H7 (cell line): Measurements from ENCODE around the gene LETM1. TPM values are rescaled to one million over a fixed set of nuclear protein-coding genes. Genes with fewer than 3 reads are reported as not detected.
A peak's percentile ranks its signal among the peaks of the same experiment; 100 is the strongest.

Experiments used
- DNase-seq: peaks from one replicate; pipeline ENCODE4 v3.0.0; 2012
- H3K27me3 ChIP-seq: 2 replicates; pipeline ENCODE4 v1.6.0; 2011; ENCODE audit warnings: mild to moderate bottlenecking, low read length; ENCODE audit not compliant: control insufficient read depth, insufficient read depth
- H3K36me3 ChIP-seq: replicated peaks from 2 replicates; pipeline ENCODE4 v1.5.1; 2011; ENCODE audit warnings: low read length; ENCODE audit not compliant: control insufficient read depth, insufficient read depth
- H3K4me3 ChIP-seq: 2 replicates; pipeline ENCODE4 v1.5.1; 2011; ENCODE audit warnings: low read depth, mild to moderate bottlenecking, control low read depth, low read length, moderate library complexity; ENCODE audit not compliant: insufficient read depth
- total RNA-seq: library from RNA; depleted of rRNA; stranded (reverse); fragments of >200 nt; shearing (Covaris generic); gene quantifications from 2 replicates; pipeline ENCODE4 v1.2.3, GENCODE V29; 2014

The LETM1 gene
- total RNA-seq, 1 experiment from 2014 or later: 80.5 TPM

- Histone ChIP-seq H3K4me3 (no peak overlapping the region), H3K36me3 (peaks cover 23% of the 10 kb centered on the region), H3K27me3 (no peaks in the 10 kb centered on the region)
- no peak for DNase-seq
These were observed 39.7 kb downstream of the LETM1 start for GRCh38 chr4:1815997-1816860.

- DNase-seq: no peak
- Histone ChIP-seq H3K4me3 (no peak overlapping the region), H3K27me3 (no peaks in the 10 kb centered on the region), H3K36me3 (peaks cover 23% of the 10 kb centered on the region)
These were observed 40.6 kb downstream of the LETM1 start for GRCh38 chr4:1815096-1815996.

- Histone ChIP-seq H3K4me3 (no peak overlapping the region), H3K27me3 (no peaks in the 10 kb centered on the region), H3K36me3 (peaks cover 21% of the 10 kb centered on the region)
- DNase-seq: no peak
These were observed 41.5 kb downstream of the LETM1 start for GRCh38 chr4:1814453-1814852.

GRCh38 chr4:1813915-1814314 is 42.0 kb downstream of the LETM1 start:
- H3K36me3 ChIP-seq: peaks cover 18% of the 10 kb centered on the region
- no peaks in the 10 kb centered on the region for H3K27me3 ChIP-seq
- DNase-seq: no peak
- no peak overlapping the region for H3K4me3 ChIP-seq

- Histone ChIP-seq H3K4me3 (no peak overlapping the region), H3K27me3 (no peaks in the 10 kb centered on the region), H3K36me3 (peaks cover 18% of the 10 kb centered on the region)
- no peak for DNase-seq
These were observed 42.7 kb downstream of the LETM1 start for GRCh38 chr4:1813231-1813630.

- no peak for DNase-seq
- H3K36me3 ChIP-seq: peaks cover 15% of the 10 kb centered on the region
- no peak overlapping the region for H3K4me3 ChIP-seq
- H3K27me3 ChIP-seq: no peaks in the 10 kb centered on the region
These were observed 43.2 kb downstream of the LETM1 start for GRCh38 chr4:1812720-1813119.

- H3K4me3 ChIP-seq: no peak overlapping the region
- no peaks in the 10 kb centered on the region for H3K27me3 ChIP-seq
- DNase-seq: no peak
- peaks cover 9% of the 10 kb centered on the region for H3K36me3 ChIP-seq
These were observed 45.2 kb downstream of the LETM1 start for GRCh38 chr4:1810765-1811164.

- H3K27me3 ChIP-seq: no peaks in the 10 kb centered on the region
- H3K4me3 ChIP-seq: no peak overlapping the region
- H3K36me3 ChIP-seq: peaks cover 5% of the 10 kb centered on the region
- peak; percentile 99 for DNase-seq
These were observed 46.0 kb downstream of the LETM1 start for GRCh38 chr4:1809754-1810502.

- DNase-seq: no peak
- no peaks in the 10 kb centered on the region for H3K27me3 ChIP-seq
- no peaks in the 10 kb centered on the region for H3K36me3 ChIP-seq
- no peak overlapping the region for H3K4me3 ChIP-seq
These were observed 46.9 kb downstream of the LETM1 start for GRCh38 chr4:1808851-1809753.

- Histone ChIP-seq H3K27me3 (no peaks in the 10 kb centered on the region), H3K36me3 (no peaks in the 10 kb centered on the region), H3K4me3 (no peak overlapping the region)
- DNase-seq: no peak
These were observed 47.6 kb downstream of the LETM1 start for GRCh38 chr4:1808396-1808795.

GRCh38 chr4:1807332-1807777 is 48.6 kb downstream of the LETM1 start:
- H3K36me3 ChIP-seq: no peaks in the 10 kb centered on the region

GRCh38 chr4:1806596-1807331 is 49.2 kb downstream of the LETM1 start:
- Histone ChIP-seq H3K27me3 (no peaks in the 10 kb centered on the region), H3K36me3 (no peaks in the 10 kb centered on the region), H3K4me3 (no peak overlapping the region)
- no peak for DNase-seq

More at GRCh38 chr4:1807332-1807777, 48.6 kb downstream of the LETM1 start:
- no peak overlapping the region for H3K4me3 ChIP-seq
- H3K27me3 ChIP-seq: no peaks in the 10 kb centered on the region
- DNase-seq: no peak

GRCh38 chr4:1806223-1806564 is 49.8 kb downstream of the LETM1 start:
- H3K4me3 ChIP-seq: no peak overlapping the region
- DNase-seq: no peak
- no peaks in the 10 kb centered on the region for H3K27me3 ChIP-seq
- no peaks in the 10 kb centered on the region for H3K36me3 ChIP-seq
